ENCODE data around the gene GPATCH1. TPM values are rescaled to one million over a fixed set of nuclear protein-coding genes. Genes with fewer than 3 reads are reported as not detected.
"Not testable (repeated sequence)": the region's sequence is repeated elsewhere in the genome, so short reads cannot be mapped to it uniquely, and the experiment has no call there.

The GPATCH1 gene
- total RNA-seq, 4 donors from 2014 or later = under 0.01 to 13.1 (median 7.4) TPM

GRCh38 chr19:33039108-33039599 is 41.8 kb upstream of the GPATCH1 start:
- Histone ChIP-seq H3K27ac (no peak overlapping the region), H3K27me3 (no peaks in the 10 kb centered on the region), H3K4me3 (no peak overlapping the region), H3K36me3 (no peaks in the 10 kb centered on the region), H3K4me1 (no peaks in the 10 kb centered on the region), H3K9me3 (no peaks in the 10 kb centered on the region)
- intact Hi-C loops (cut with DNase I; ENCODE audit: low total_unique reads) = no loop called here
- DNase-seq = no peak
- TF ChIP-seq POLR2A (IDR thresholded peaks at IDR 0.05) = no peak
- TF ChIP-seq CTCF (IDR thresholded peaks at IDR 0.05) = no peak

- intact Hi-C loops (cut with DNase I; ENCODE audit: low total_unique reads) = no loop called here
- Histone ChIP-seq H3K4me1 (no peaks in the 10 kb centered on the region), H3K27ac (no peak overlapping the region), H3K36me3 (no peaks in the 10 kb centered on the region), H3K9me3 (no peaks in the 10 kb centered on the region), H3K4me3 (no peak overlapping the region), H3K27me3 (no peaks in the 10 kb centered on the region)
- TF ChIP-seq CTCF (IDR thresholded peaks at IDR 0.05) (no peak), POLR2A (IDR thresholded peaks at IDR 0.05) (no peak)
- DNase-seq = no peak
Observed at GRCh38 chr19:33039815-33040214, 41.2 kb upstream of the GPATCH1 start.

GRCh38 chr19:33040994-33041827 is 39.8 kb upstream of the GPATCH1 start:
- no peaks in the 10 kb centered on the region for H3K9me3 ChIP-seq
- H3K27me3 ChIP-seq = no peaks in the 10 kb centered on the region
- TF ChIP-seq CTCF (IDR thresholded peaks at IDR 0.05) (no peak), POLR2A (IDR thresholded peaks at IDR 0.05) (no peak)
- no peaks in the 10 kb centered on the region for H3K4me1 ChIP-seq
- no peaks in the 10 kb centered on the region for H3K36me3 ChIP-seq
- intact Hi-C loops (cut with DNase I; ENCODE audit: low total_unique reads) = no loop called here
- no peak overlapping the region for H3K4me3 ChIP-seq
- no peak for DNase-seq
- no peak overlapping the region for H3K27ac ChIP-seq

- DNase-seq; intact Hi-C loops (cut with DNase I; ENCODE audit: low total_unique reads); H3K27me3 ChIP-seq; H3K4me1 ChIP-seq; H3K27ac ChIP-seq; H3K36me3 ChIP-seq; H3K9me3 ChIP-seq; H3K4me3 ChIP-seq: not testable (repeated sequence)
Observed at GRCh38 chr19:33041828-33042160, 39.2 kb upstream of the GPATCH1 start.

GRCh38 chr19:33047422-33047821 is 33.6 kb upstream of the GPATCH1 start:
- TF ChIP-seq CTCF (IDR thresholded peaks at IDR 0.05) (no peak), POLR2A (IDR thresholded peaks at IDR 0.05) (no peak)
- Histone ChIP-seq H3K36me3 (no peaks in the 10 kb centered on the region), H3K4me3 (no peak overlapping the region), H3K27me3 (no peaks in the 10 kb centered on the region), H3K9me3 (no peaks in the 10 kb centered on the region), H3K27ac (no peak overlapping the region), H3K4me1 (no peaks in the 10 kb centered on the region)
- intact Hi-C loops (cut with DNase I; ENCODE audit: low total_unique reads) = no loop called here
- DNase-seq = no peak

Measured in uterus (tissue), 4 donors.